OCI-LY7 (cell line): ENCODE data around the gene MGA. TPM values are rescaled to one million over a fixed set of nuclear protein-coding genes. Genes with fewer than 3 reads are reported as not detected.

Source experiments
- BruUV-seq: library from RNA; stranded (reverse); fragments of 400-500 nt; replicated peaks from 2 replicates; lab custom pipeline; 2021; lab: Mats Ljungman, UMichigan
- CTCF ChIA-PET: fragments of 300-600 bp; sonication (Branson Sonifier 250); formaldehyde crosslinking; loops from one replicate; lab custom pipeline; 2022; ENCODE audit warnings: antibody characterized with exemption; ENCODE audit not compliant: unreplicated experiment; lab: Charles Lee
- POLR2A ChIA-PET: fragments of 300-600 bp; sonication (Branson Sonifier 250); formaldehyde crosslinking; loops from one replicate; lab custom pipeline; 2022; ENCODE audit warnings: antibody characterized with exemption; lab: Charles Lee
- DNase-seq: peaks from one replicate; pipeline ENCODE4 v3.0.0-alpha.2; 2015; ENCODE audit warnings: low spot score
- H2AFZ ChIP-seq: fragments of 200-600 bp; sonication (generic), shearing (Covaris generic); 2 replicates; pipeline ENCODE4 v1.6.1; 2014; ENCODE audit warnings: mild to moderate bottlenecking, antibody characterized with exemption, low read length, moderate library complexity
- H3K27ac ChIP-seq: fragments of 200-600 bp; sonication (generic); 2 replicates; pipeline ENCODE4 v1.5.1; 2014; ENCODE audit warnings: mixed run types, low read depth, mild to moderate bottlenecking, moderate library complexity, low read length, inconsistent platforms; ENCODE audit not compliant: poor library complexity, severe bottlenecking
- H3K36me3 ChIP-seq: fragments of 200-600 bp; sonication (generic); 2 replicates; pipeline ENCODE4 v1.6.1; 2014; ENCODE audit warnings: mild to moderate bottlenecking, antibody characterized with exemption, low read length, moderate library complexity, mixed read lengths; ENCODE audit not compliant: insufficient read depth
- H3K4me1 ChIP-seq: fragments of 200-600 bp; sonication (generic); 2 replicates; pipeline ENCODE4 v1.5.1; 2014; ENCODE audit warnings: mild to moderate bottlenecking, low read length; ENCODE audit not compliant: insufficient read depth, poor library complexity, severe bottlenecking
- H3K4me2 ChIP-seq: fragments of 200-600 bp; sonication (generic); 2 replicates; pipeline ENCODE4 v1.6.1; 2014; ENCODE audit warnings: mild to moderate bottlenecking, low read length
- H3K4me3 ChIP-seq: fragments of 200-600 bp; sonication (generic); 2 replicates; pipeline ENCODE4 v1.5.1; 2014; ENCODE audit warnings: mild to moderate bottlenecking, low read depth, low read length; ENCODE audit not compliant: poor library complexity, severe bottlenecking
- H3K79me2 ChIP-seq: fragments of 200-600 bp; sonication (generic); 2 replicates; pipeline ENCODE4 v1.6.1; 2016; ENCODE audit warnings: low read depth, mild to moderate bottlenecking, low read length, moderate library complexity, mixed read lengths; ENCODE audit not compliant: insufficient read depth
- H3K9me2 ChIP-seq: fragments of 200-600 bp; sonication (generic); 2 replicates; pipeline ENCODE4 v1.6.1; 2016; ENCODE audit warnings: mild to moderate bottlenecking, low read length, mixed read lengths; ENCODE audit not compliant: insufficient read depth
- H3K9me3 ChIP-seq: fragments of 200-600 bp; sonication (generic); 2 replicates; pipeline ENCODE4 v1.6.1; 2014; ENCODE audit warnings: mild to moderate bottlenecking, mixed run types, low read length, mixed read lengths
- H4K20me1 ChIP-seq: fragments of 200-600 bp; sonication (generic); 2 replicates; pipeline ENCODE4 v1.6.1; 2014; ENCODE audit warnings: mild to moderate bottlenecking, antibody characterized with exemption, low read length, moderate library complexity, mixed read lengths; ENCODE audit not compliant: insufficient read depth
- CTCF ChIP-seq: fragments of 200-600 bp; sonication (generic); conservative IDR thresholded peaks from 2 replicates; pipeline ENCODE4 v1.5.1; 2014; ENCODE audit warnings: mild to moderate bottlenecking, antibody characterized with exemption, low read length, moderate library complexity, mixed read lengths
- EZH2phosphoT487 ChIP-seq: fragments of 200-600 bp; sonication (generic); IDR thresholded peaks from 2 replicates; pipeline ENCODE4 v1.6.1; 2018; ENCODE audit warnings: low read depth, borderline replicate concordance, mild to moderate bottlenecking, mixed run types, antibody characterized with exemption, low read length, moderate library complexity, mixed read lengths
- intact Hi-C: fragments of 100-400 bp; cut with micrococcal nuclease; formaldehyde crosslinking; loops from one replicate; pipeline ENCODE4 v1.10.0; 2022; ENCODE audit not compliant: unreplicated experiment
- total RNA-seq, 2 experiments: library from RNA; depleted of rRNA in 1 of 2; stranded (reverse); fragments of >200 nt in 1 of 2; shearing (Covaris generic) in 1 of 2; gene quantifications; 2 replicates each; pipeline ENCODE4 v1.2.3, GENCODE V29; 2014 to 2022

The MGA gene
- total RNA-seq, 2 experiments from 2014 or later = 48.8 to 59.1 TPM

- H3K9me3 ChIP-seq = no peaks in the 10 kb centered on the region
- H3K4me3 ChIP-seq = peak overlapping the region; percentile 78
- peaks cover 61% of the 10 kb centered on the region for H3K79me2 ChIP-seq
- TF ChIP-seq EZH2phosphoT487 (no peak), CTCF (no peak)
- CTCF ChIA-PET = interaction anchor here (0.6 kb wide), 1 partner anchor 50 kb away, joined by 11 read pairs; no protein-coding TSS in a partner anchor
- peak overlapping the region; percentile 97 for H3K4me2 ChIP-seq
- no TSS peak for BruUV-seq
- no peaks in the 10 kb centered on the region for H3K9me2 ChIP-seq
- peak; percentile 88 for DNase-seq
- H3K27ac ChIP-seq = peak overlapping the region; percentile 95
- H4K20me1 ChIP-seq = peaks cover 37% of the 10 kb centered on the region
- intact Hi-C loops = loop anchor here (2.0 to 5.0 kb wide), 3 partner anchors 36 to 149 kb away; no protein-coding TSS in a partner anchor
- peaks cover 48% of the 10 kb centered on the region for H3K4me1 ChIP-seq
- no peaks in the 10 kb centered on the region for H3K36me3 ChIP-seq
- peak overlapping the region; percentile 66; the same call in 1 of the 2 replicates for H2AFZ ChIP-seq
- POLR2A ChIA-PET = interaction anchor here (0.8 to 1.6 kb wide), 2 partner anchors 15 to 28 kb away, joined by 3 to 7 read pairs; no protein-coding TSS in a partner anchor
These were observed 1.5 kb downstream of the MGA start for GRCh38 chr15:41661518-41662225.

GRCh38 chr15:41666353-41666920, 6.2 kb downstream of the MGA start:
- H4K20me1 ChIP-seq = peaks cover 44% of the 10 kb centered on the region
- no peaks in the 10 kb centered on the region for H3K9me2 ChIP-seq
- BruUV-seq = no TSS peak
- intact Hi-C loops = no loop called here
- H3K79me2 ChIP-seq = peaks cover 100% of the 10 kb centered on the region
- no peak overlapping the region for H2AFZ ChIP-seq
- H3K4me1 ChIP-seq = peaks cover 42% of the 10 kb centered on the region
- POLR2A ChIA-PET = interaction anchor here (0.5 kb wide), 1 partner anchor 81 kb away, joined by 4 read pairs; no protein-coding TSS in a partner anchor
- no peaks in the 10 kb centered on the region for H3K9me3 ChIP-seq
- DNase-seq = no peak
- CTCF ChIA-PET = no interaction called here
- no peak overlapping the region for H3K27ac ChIP-seq
- H3K4me2 ChIP-seq = no peak overlapping the region
- no peak overlapping the region for H3K4me3 ChIP-seq
- TF ChIP-seq EZH2phosphoT487 = no peak
- TF ChIP-seq CTCF = no peak
- peaks cover 35% of the 10 kb centered on the region for H3K36me3 ChIP-seq
